Stimulated activated CD4-positive, alpha-beta T cell treated with anti-CD3 and anti-CD28 coated beads, Interleukin-4, amount 100 ng/mL, for 1 hour (primary cell): Measurements from ENCODE around the gene PANK4.

Experiments used
- DNase-seq: peaks from one replicate; pipeline ENCODE4 v3.0.0-alpha.2; 2020

Gene PANK4

DNA sequence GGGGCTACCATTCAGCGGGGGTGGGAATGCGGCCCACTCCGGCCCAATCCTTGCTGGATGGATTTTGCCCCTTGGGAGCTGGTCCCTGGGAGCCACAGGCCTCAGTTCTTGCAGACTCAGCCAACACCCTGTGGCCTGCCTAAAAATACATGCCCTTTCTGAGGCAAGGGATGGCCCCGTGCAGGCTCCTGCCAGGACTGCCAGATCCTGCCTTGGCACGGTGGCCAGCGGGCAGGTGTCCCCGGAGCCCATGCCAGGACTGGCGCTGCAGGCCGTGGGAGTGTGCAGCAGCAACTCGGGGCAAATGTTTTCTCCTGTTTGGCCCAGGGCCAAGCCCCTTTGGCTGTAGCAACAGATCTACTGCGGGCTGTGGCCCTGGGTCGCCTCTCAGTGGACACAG is 1.6 kb upstream of the PANK4 start:
- no peak for DNase-seq

DNA sequence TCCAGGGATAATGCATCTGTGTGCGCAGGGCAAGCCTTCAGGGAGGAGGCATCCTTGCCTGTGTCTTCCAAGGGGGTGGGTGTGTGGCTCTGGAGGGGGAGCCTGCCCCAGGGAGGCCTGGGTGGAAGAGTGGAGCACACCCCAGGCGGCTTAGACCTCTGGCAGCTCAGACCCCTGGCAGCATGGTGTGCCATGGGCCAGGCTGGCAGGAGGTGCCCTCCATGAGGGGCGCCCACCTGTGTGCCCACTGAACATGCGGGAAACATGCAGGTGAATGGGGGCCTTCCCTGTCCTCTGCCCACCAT is 1.1 kb upstream of the PANK4 start:
- no peak for DNase-seq

DNA sequence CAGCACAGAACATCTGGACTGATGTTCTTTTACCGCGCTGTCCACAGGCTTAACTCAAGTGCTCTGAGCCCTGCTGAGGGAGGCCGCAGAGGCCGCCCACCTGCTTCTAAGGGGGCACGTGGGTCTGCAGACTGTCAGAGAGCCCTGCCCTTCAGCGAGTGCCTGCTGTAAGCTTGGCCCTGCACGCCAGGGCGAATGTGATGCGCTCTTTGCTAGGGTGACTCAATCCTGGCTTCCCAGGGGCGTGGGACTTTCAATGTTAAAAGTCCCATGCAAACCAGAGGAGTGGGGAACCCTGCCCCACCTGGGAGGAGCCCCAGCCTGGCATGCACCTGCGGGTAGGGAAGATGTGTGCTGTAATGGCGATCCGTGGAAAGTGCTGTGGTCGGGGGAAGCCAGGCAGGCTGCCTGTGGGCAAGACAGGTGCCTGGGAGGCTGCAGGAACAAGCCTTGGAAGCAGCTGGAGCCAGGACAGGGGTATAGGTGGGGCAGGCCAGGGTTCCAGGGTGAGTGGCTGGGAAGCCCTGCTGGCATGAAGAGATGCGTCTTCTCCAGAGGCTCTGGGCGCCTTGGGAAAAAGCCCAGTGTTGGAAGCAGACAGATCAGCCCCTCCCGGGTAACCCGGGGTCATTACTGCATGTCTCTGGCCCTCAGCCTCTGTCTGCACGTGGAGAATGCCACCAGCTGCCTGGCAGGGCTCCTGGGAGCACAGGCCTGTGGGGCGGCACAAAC is 594 bp upstream of the PANK4 start:
- peak; percentile 67 for DNase-seq

GRCh38 chr1:2525572-2525919 is 850 bp downstream of the PANK4 start:
- no peak for DNase-seq

- peak; percentile 31 for DNase-seq
Observed at GRCh38 chr1:2523891-2524609, 2.3 kb downstream of the PANK4 start.

DNA sequence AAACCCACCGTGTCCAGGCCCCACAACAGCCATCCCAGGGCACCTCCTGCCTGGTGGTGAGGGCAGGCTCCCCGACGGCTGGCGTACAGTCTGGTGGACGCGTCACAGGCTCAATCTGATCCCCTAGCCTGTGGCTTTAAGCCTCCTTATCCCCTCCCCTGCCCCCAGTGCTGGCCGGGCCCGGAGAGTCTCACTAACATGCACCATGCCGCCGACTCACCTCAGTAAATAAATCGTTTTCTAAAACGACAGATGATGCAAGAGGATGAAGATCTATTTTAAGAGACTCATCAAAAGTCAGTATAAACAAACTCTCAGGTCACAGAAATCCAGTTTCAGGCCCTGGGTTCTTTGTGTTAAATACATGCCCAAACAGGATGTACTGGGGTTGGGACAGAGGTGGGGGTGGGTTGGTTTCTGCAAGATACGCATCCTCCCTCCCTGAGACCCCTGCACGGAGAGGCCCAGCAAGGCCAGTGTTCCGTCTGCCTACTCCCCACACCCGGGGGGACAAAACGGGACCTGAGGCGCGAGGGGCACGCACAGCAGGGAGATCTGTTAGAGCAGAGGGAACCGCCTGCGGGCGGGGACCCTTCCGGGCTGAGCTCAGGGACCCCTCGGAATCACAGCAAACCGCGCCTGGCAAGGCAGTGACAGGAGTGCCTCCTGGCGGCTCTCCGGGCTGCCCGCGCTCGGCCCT is 3.1 kb downstream of the PANK4 start:
- DNase-seq: peak; percentile 32

GRCh38 chr1:2522230-2522629 is 4.2 kb downstream of the PANK4 start:
- DNase-seq: no peak

DNA sequence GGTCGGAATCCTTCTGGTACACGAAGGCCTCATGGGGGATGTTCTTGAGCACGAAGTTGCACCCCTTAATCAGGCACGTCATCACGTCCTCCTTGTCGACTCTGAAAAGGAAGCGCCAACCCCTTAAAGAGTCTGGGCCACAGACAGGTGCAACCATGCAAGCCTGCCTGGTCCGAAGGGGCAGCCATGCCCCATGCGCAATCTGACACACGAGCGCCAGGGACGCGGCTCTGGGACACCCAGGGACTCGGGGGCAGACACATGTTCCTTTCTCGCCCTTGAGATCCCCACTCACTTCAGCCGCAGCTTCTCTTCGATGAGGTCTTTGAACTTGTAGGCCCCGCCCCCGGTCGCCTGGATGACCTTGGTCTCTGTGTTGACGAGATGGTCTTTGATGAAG is 5.6 kb downstream of the PANK4 start:
- DNase-seq: no peak

- DNase-seq: no peak
Observed at GRCh38 chr1:2520206-2520605, 6.2 kb downstream of the PANK4 start.

GRCh38 chr1:2519729-2520128 is 6.7 kb downstream of the PANK4 start:
- DNase-seq: no peak

- DNase-seq: no peak
Observed at GRCh38 chr1:2519029-2519685, 7.2 kb downstream of the PANK4 start.

GRCh38 chr1:2518528-2518927 is 7.9 kb downstream of the PANK4 start:
- DNase-seq: no peak

DNA sequence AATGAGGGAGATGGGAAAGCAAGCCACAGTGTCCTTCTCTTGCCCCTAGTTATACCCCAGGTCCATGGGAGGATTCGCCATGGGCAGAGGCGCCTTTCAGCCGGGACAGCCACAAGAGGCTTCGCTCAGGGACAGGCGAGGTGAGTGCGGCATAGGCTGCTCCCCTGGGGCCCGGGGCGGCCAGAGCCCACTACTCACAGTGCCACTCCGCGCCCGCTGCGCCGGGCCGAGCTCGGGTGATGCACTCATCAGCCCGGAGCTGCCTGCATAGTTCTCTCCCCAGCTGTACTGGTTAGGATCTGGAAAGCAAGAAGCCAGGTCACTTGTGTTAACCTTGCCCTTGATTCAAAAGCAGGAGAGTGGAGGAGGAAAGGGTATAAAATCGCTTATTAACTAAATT is 8.4 kb downstream of the PANK4 start:
- DNase-seq: no peak

DNA sequence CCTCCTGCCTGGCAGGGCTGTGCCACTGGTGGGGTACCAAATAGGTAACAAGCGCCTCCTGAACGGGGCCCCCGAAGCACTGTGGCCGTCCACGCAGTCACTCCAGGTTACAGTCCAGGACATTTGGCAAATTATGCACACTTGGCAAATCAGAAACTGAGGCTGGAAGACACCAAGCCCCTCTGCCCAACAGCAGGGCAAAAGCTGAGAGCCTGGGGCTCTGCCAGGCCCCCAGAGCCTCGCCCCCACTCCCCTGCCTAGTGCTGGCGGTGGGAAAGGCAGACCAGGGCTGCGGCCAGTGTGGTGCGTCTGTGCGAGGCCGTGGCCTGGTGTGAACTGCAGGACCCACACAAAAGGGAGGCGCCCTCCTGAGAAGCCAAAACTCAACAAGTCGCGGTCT is 9.4 kb downstream of the PANK4 start:
- no peak for DNase-seq

GRCh38 chr1:2516124-2516523 is 10.3 kb downstream of the PANK4 start:
- DNase-seq: no peak

DNA sequence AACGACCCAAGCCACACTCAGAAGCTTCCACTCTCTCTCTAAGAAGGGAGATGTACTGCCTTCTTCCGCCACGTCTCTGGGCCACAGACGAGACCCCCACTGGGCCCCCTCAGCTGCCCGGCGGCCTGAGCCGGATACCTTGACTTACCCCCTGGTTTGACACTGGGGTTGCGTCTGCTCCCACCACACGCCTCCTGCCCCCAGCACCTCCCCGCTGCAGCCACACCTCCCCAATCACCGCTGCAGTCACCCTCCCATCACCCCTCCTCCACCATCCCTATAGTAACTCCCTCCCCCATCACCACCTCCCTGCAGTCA is 10.7 kb downstream of the PANK4 start:
- DNase-seq: no peak

- DNase-seq: no peak
Observed at GRCh38 chr1:2514863-2515762, 11.3 kb downstream of the PANK4 start.

DNA sequence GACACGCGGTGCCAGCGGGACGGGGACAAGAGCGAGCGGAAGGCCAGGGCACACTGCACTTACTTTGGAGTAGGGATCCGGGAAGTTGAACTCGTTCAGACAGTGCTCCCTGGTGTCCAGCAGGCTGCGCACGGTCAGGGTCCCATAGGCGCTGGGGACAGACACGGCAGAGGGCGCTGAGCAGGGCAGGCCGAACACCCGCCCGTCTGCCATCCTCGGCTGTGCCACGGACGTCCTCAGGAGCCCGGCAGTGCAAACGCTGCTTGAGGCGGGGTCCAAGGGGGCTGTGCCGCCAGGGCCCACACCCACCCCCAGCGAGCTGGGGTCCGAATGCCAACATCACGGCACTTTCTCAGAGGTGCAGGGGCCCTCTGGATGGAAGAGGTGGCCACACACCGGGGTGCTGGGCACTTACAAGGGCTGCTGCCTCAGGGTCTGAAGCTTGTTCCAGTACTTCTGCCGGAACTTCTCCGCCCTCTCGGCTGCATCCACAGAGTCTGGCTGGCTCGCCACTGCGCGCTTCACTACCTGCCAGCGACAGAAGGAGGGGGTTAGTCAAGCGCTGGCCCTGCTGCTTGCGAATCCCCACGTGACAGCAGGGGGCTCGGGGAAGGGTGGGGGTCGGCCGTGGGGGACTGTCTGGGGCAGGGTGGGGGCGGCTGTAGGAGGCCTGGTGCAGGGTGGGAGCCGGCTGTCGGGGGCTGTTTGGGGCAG is 12.3 kb downstream of the PANK4 start:
- DNase-seq: no peak

DNA sequence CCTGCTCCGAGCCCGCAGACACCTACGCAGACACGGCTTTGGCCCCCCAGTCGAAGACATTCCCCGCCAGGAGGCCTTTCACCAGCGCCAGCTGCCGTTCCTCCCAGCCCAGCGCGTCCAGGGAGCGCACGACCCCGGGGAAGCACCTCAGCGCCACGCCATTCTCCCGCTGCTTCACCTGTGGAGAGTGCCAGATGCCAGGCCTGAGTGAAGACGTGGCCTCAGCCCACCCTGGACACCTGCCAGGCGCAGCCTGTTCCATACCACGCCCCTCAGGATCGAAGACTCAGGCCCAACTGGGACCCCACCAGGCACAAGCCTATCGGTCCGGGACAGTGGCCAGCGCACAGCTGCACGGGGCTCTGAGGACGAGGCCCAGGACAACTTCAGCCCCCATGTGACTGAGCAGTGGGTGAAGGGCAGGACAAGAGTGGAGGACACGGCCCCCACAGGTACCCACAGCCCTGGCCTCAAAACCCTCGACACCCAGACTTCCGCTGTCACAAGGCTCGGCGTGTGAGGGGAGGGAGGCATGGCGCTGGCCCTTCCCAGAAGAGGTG is 13.5 kb downstream of the PANK4 start:
- DNase-seq: no peak

GRCh38 chr1:2510366-2511155 is 15.8 kb downstream of the PANK4 start:
- DNase-seq: no peak

DNA sequence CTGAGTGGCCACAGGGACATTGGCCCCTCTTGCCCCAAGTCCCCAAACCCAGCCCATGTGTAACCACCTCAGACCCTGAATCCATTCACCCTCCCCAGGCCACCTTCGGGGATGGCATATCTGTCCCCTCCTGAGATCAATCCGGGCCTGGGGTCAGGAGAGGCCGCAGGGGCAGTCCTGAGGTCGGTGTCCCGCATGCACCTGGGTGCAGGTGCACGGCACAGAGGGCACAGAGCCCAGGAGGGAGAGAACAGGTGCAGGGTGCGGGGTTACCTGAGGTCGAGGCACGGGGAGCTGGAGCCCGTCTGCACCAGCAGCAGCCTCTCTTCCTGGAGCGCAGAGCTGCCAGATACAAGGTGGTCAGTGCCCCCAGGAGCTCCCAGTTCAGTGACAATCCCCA is 16.8 kb downstream of the PANK4 start:
- no peak for DNase-seq
